Breast epithelium (tissue), 3 donors: ENCODE measurements around the gene PLEKHH1.

Source experiments
- POLR2AphosphoS5 ChIP-seq, 3 donors: sonication (generic); formaldehyde crosslinking; IDR thresholded peaks; one replicate each; pipeline ENCODE4 v1.6.1; 2017; ENCODE audit warnings: antibody characterized with exemption in 3 of 3
- TF ChIP-seq, protein P1 (sequence below), 3 donors: fragments of 450-650 bp; IDR thresholded peaks; one replicate each; pipeline ENCODE4 v1.5.1; 2016 to 2017; ENCODE audit warnings: antibody characterized with exemption in 3 of 3, mild to moderate bottlenecking in 3 of 3, moderate library complexity in 3 of 3

- TF ChIP-seq, protein P1, sequence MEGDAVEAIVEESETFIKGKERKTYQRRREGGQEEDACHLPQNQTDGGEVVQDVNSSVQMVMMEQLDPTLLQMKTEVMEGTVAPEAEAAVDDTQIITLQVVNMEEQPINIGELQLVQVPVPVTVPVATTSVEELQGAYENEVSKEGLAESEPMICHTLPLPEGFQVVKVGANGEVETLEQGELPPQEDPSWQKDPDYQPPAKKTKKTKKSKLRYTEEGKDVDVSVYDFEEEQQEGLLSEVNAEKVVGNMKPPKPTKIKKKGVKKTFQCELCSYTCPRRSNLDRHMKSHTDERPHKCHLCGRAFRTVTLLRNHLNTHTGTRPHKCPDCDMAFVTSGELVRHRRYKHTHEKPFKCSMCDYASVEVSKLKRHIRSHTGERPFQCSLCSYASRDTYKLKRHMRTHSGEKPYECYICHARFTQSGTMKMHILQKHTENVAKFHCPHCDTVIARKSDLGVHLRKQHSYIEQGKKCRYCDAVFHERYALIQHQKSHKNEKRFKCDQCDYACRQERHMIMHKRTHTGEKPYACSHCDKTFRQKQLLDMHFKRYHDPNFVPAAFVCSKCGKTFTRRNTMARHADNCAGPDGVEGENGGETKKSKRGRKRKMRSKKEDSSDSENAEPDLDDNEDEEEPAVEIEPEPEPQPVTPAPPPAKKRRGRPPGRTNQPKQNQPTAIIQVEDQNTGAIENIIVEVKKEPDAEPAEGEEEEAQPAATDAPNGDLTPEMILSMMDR (IDR thresholded peaks at IDR 0.05), result no peak
- no peak for TF ChIP-seq POLR2AphosphoS5 (IDR thresholded peaks at IDR 0.05)
Observed at GRCh38 chr14:67557656-67558055, 24.6 kb downstream of the PLEKHH1 start.
